CD4-positive, alpha-beta T cell treated with Interferon alpha-2 for 1 hour (primary cell): ENCODE data around the gene TBCA.

Experiments used
- DNase-seq, 2 donors: peaks; one replicate each; pipeline ENCODE4 v3.0.0-alpha.2; 2020 to 2022

Gene TBCA

DNA sequence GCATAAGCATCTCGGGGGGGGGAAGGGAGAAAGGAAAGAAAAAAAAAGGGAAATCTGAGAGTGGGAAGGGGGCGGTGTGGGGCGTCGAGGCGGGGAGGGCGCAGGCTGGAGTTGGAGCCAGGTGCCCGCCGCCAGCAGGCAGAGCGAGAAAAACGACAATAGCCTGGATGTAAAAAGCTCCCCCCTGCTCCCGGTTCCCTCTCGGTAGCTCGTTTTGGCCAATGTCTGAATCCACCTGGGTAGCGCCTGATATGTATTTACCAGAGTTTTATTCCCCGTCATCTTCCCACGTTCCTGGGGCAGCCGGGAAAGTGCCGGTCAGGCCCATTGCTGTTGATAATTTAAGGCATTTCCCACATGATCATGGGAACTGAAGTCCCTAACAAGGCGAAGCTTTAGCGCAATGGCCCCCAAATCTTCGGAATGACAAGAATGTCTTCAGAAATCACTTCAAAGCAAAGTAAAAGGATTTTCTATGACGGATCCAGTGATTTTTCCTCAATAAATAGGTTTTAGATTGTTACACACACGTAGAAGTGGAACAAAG is 134.7 kb downstream of the TBCA start:
- no peak for DNase-seq
